ENCODE results near the gene ZBTB38. TPM values are rescaled to one million over a fixed set of nuclear protein-coding genes. Genes with fewer than 3 reads are reported as not detected.

The ZBTB38 gene
- total and polyA plus RNA-seq, 2 of the 13 experiments (the other 11 are each of a cell fraction or from before 2014, with no cell fraction given), result 26.8 to 51.7 TPM

DNA sequence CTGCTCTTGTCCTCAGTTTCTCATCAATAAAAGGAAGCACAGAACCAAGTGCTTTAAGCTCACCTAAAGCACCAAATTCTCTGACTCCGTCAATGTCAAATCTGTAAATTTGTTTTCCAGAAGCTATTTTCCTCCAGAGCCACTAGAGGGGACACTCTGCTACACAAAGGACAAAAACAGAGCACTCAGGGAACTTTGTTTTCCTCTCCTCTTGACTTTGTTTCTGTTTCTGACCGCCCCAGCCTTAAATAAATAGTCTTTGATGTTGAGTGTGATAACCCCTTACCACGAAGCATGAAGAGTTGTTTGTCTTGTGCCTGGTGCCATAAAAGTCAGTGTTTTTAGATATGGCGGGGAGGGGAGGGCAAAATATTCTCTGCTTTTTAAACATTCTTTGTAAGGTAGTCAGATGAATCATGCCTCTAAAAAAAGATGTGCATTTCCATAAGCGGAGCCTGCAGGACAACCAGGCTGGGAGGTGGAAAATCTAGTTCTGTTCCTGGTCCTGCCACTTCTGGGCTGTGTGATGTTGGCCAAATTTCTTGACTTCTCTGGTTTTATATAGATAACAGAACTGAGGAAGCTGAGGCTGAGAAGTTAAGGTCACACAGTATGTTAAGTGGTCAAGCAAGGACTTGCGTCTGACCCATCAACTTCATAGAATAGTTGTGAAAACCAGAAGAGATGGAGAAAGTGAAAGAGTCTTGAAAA, 7.3 kb upstream of the ZBTB38 start (continued):
- TF ChIP-seq CCDC6 (CRISPR knock-in tag; IDR thresholded peaks at IDR 0.05), result peak; percentile 87; the same call in 1 of the 2 replicates
- TF ChIP-seq ZNF382 (CRISPR knock-in tag; IDR thresholded peaks at IDR 0.05; ENCODE audit: borderline replicate concordance), result no peak
- TF ChIP-seq YEATS4 (CRISPR knock-in tag; IDR thresholded peaks at IDR 0.05; ENCODE audit: borderline replicate concordance), result 0 out of 2 replicates have a peak, but pooled peaks have one; percentile 57
- TF ChIP-seq KMT2A (CRISPR knock-in tag; IDR thresholded peaks at IDR 0.05), result no peak
- no peak for TF ChIP-seq AGO2 (optimal IDR thresholded peaks at IDR 0.05; ENCODE audit: low read depth, low read length)
- TF ChIP-seq NR2F6 (IDR thresholded peaks at IDR 0.05), result peak; percentile 94
- peak; percentile 91 for TF ChIP-seq NR2F6 (CRISPR knock-in tag; IDR thresholded peaks at IDR 0.05)
- TF ChIP-seq ZSCAN31 (CRISPR knock-in tag; IDR thresholded peaks at IDR 0.05; ENCODE audit: low read depth), result no peak; the same call in 1 of the 2 replicates
- TF ChIP-seq RAD21 (CRISPR knock-in tag; IDR thresholded peaks at IDR 0.05), result peak; percentile 91
- TF ChIP-seq ZSCAN12 (CRISPR knock-in tag; IDR thresholded peaks at IDR 0.05), result no peak
- TF ChIP-seq TRIM22 (IDR thresholded peaks at IDR 0.05), result no peak
- no peak for TF ChIP-seq ZNF784 (CRISPR knock-in tag; IDR thresholded peaks at IDR 0.05; ENCODE audit: borderline replicate concordance)
- TF ChIP-seq NR2F1 (CRISPR knock-in tag; IDR thresholded peaks at IDR 0.05), result peak in 1 of 2 experiments; percentile 84; a peak in 2 of 4 replicates
- TF ChIP-seq, protein P1, sequence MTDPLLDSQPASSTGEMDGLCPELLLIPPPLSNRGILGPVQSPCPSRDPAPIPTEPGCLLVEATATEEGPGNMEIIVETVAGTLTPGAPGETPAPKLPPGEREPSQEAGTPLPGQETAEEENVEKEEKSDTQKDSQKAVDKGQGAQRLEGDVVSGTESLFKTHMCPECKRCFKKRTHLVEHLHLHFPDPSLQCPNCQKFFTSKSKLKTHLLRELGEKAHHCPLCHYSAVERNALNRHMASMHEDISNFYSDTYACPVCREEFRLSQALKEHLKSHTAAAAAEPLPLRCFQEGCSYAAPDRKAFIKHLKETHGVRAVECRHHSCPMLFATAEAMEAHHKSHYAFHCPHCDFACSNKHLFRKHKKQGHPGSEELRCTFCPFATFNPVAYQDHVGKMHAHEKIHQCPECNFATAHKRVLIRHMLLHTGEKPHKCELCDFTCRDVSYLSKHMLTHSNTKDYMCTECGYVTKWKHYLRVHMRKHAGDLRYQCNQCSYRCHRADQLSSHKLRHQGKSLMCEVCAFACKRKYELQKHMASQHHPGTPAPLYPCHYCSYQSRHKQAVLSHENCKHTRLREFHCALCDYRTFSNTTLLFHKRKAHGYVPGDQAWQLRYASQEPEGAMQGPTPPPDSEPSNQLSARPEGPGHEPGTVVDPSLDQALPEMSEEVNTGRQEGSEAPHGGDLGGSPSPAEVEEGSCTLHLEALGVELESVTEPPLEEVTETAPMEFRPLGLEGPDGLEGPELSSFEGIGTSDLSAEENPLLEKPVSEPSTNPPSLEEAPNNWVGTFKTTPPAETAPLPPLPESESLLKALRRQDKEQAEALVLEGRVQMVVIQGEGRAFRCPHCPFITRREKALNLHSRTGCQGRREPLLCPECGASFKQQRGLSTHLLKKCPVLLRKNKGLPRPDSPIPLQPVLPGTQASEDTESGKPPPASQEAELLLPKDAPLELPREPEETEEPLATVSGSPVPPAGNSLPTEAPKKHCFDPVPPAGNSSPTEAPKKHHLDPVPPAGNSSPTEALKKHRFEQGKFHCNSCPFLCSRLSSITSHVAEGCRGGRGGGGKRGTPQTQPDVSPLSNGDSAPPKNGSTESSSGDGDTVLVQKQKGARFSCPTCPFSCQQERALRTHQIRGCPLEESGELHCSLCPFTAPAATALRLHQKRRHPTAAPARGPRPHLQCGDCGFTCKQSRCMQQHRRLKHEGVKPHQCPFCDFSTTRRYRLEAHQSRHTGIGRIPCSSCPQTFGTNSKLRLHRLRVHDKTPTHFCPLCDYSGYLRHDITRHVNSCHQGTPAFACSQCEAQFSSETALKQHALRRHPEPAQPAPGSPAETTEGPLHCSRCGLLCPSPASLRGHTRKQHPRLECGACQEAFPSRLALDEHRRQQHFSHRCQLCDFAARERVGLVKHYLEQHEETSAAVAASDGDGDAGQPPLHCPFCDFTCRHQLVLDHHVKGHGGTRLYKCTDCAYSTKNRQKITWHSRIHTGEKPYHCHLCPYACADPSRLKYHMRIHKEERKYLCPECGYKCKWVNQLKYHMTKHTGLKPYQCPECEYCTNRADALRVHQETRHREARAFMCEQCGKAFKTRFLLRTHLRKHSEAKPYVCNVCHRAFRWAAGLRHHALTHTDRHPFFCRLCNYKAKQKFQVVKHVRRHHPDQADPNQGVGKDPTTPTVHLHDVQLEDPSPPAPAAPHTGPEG (CRISPR knock-in tag; IDR thresholded peaks at IDR 0.05), result no peak
- TF ChIP-seq PHF5A (CRISPR knock-in tag; IDR thresholded peaks at IDR 0.05; ENCODE audit: low read depth, unreplicated experiment), result no peak
- TF ChIP-seq SAP130 (CRISPR knock-in tag; IDR thresholded peaks at IDR 0.05; ENCODE audit: low read depth), result peak; percentile 90
- TF ChIP-seq, protein P2, sequence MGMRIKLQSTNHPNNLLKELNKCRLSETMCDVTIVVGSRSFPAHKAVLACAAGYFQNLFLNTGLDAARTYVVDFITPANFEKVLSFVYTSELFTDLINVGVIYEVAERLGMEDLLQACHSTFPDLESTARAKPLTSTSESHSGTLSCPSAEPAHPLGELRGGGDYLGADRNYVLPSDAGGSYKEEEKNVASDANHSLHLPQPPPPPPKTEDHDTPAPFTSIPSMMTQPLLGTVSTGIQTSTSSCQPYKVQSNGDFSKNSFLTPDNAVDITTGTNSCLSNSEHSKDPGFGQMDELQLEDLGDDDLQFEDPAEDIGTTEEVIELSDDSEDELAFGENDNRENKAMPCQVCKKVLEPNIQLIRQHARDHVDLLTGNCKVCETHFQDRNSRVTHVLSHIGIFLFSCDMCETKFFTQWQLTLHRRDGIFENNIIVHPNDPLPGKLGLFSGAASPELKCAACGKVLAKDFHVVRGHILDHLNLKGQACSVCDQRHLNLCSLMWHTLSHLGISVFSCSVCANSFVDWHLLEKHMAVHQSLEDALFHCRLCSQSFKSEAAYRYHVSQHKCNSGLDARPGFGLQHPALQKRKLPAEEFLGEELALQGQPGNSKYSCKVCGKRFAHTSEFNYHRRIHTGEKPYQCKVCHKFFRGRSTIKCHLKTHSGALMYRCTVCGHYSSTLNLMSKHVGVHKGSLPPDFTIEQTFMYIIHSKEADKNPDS (CRISPR knock-in tag; IDR thresholded peaks at IDR 0.05), result no peak
- TF ChIP-seq ZNF446 (CRISPR knock-in tag; IDR thresholded peaks at IDR 0.05), result no peak
- no peak for TF ChIP-seq POLR2AphosphoS2 (IDR thresholded peaks at IDR 0.05; ENCODE audit: low read depth, low read length)
- TF ChIP-seq MTF2 (CRISPR knock-in tag; IDR thresholded peaks at IDR 0.05; ENCODE audit: borderline replicate concordance), result no peak
- TF ChIP-seq ZFP1 (CRISPR knock-in tag; IDR thresholded peaks at IDR 0.05), result peak; percentile 86

Measured in HepG2 (cell line).